RWPE1 (cell line): ENCODE data around the gene PTGR2.

ENCODE experiments used
- CTCF ChIA-PET: fragments of 350-600 bp; sonication (Branson Sonifier 250); formaldehyde crosslinking; extraction: SDS; loops from one replicate; lab custom pipeline; 2021; lab: Yijun Ruan, JAX
- POLR2A ChIA-PET: fragments of 400-600 bp; formaldehyde crosslinking; extraction: SDS; loops from one replicate; lab custom pipeline; 2020; ENCODE audit warnings: antibody characterized with exemption; ENCODE audit not compliant: low non-redundant PET; lab: Yijun Ruan, JAX
- DNase-seq: peaks from one replicate; pipeline ENCODE4 v3.0.0; 2012; ENCODE audit warnings: low spot score
- H3K27ac ChIP-seq: fragments of 450-650 bp; 2 replicates; pipeline ENCODE4 v1.5.1; 2017
- TF ChIP-seq, protein P1 (sequence below): fragments of 450-650 bp; conservative IDR thresholded peaks from 2 replicates; pipeline ENCODE4 v1.5.1; 2017; ENCODE audit warnings: low read depth, mild to moderate bottlenecking

PTGR2 gene

DNA sequence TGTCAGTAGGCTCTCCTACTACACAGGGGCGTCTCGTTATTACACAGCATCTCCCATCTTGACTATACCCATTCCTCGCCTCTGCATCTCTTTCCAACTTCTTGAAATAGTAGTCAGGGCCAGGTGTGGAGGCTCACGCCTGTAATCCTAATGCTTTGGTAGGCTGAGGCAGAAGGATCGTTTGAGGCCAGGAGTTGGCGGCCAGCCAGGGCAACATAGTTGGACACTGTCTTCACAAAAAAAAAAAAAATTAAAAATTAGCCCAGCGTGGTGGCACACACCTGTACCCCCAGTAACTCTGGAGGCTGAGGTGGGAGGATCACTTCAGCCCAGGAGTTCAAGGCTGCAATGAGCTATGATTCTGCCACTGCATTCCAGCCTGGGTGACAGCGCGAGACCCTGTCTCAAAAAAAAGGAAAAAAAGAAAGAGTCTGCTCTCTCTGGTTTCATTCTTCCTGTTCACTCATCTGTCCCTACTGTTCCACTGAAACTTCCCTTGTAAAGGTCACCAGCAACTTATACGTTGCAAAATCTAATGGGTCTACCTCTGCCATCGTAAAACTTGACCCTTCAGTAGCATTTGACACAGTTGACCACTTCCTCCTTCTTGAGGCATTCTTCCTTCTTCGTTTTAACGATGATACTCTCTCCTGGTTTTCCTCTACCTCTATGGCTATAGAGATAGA is 41.0 kb upstream of the PTGR2 start:
- CTCF ChIA-PET, result no interaction called here
- no peak for DNase-seq
- POLR2A ChIA-PET, result no interaction called here
- H3K27ac ChIP-seq, result no peak overlapping the region
- TF ChIP-seq, protein P1, sequence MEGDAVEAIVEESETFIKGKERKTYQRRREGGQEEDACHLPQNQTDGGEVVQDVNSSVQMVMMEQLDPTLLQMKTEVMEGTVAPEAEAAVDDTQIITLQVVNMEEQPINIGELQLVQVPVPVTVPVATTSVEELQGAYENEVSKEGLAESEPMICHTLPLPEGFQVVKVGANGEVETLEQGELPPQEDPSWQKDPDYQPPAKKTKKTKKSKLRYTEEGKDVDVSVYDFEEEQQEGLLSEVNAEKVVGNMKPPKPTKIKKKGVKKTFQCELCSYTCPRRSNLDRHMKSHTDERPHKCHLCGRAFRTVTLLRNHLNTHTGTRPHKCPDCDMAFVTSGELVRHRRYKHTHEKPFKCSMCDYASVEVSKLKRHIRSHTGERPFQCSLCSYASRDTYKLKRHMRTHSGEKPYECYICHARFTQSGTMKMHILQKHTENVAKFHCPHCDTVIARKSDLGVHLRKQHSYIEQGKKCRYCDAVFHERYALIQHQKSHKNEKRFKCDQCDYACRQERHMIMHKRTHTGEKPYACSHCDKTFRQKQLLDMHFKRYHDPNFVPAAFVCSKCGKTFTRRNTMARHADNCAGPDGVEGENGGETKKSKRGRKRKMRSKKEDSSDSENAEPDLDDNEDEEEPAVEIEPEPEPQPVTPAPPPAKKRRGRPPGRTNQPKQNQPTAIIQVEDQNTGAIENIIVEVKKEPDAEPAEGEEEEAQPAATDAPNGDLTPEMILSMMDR, result no peak

DNA sequence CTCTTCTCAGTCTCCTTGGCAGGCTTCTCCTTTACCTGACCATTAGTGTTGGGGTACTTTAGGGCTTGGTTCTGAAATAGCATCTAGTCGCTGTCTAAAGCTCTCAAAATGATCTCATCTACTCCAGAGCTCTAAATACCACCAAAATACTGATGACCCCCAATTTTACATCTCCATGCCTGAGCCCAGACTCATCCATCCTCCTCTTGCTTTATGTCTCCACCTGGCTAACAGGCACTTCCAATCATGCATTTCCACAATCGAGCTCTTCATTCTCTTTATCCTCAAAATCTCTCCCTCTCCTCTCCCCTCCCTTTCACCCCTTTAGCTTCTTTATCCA is 40.5 kb upstream of the PTGR2 start:
- ChIA-PET CTCF (no interaction called here), POLR2A (no interaction called here)
- DNase-seq, result no peak
- no peak overlapping the region for H3K27ac ChIP-seq
- TF ChIP-seq, protein P1, result no peak

DNA sequence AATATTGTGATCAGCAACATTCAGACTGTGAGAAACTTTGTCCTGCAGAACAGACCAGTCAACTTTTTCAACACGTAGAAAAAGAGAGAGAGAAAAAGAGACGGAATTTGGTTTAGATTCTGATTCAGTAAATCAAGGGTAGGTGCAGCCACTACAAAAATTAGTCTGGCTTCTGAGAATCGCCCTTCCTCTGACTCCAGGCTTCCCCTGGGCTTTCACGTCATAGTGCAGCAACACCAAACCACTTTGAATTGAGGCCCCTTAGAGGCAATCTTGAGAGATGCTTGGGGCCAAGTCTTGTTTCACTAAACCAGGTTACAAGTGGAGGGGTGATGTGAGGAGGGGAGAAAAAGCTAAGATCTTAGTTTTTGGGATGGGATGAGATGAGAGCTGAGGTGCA is 37.5 kb upstream of the PTGR2 start:
- TF ChIP-seq, protein P1, result no peak
- CTCF ChIA-PET, result no interaction called here
- no peak overlapping the region for H3K27ac ChIP-seq
- DNase-seq, result no peak
- POLR2A ChIA-PET, result interaction anchor here (0.6 kb wide), 1 partner anchor 28 kb away, joined by 3 read pairs; no protein-coding TSS in a partner anchor

DNA sequence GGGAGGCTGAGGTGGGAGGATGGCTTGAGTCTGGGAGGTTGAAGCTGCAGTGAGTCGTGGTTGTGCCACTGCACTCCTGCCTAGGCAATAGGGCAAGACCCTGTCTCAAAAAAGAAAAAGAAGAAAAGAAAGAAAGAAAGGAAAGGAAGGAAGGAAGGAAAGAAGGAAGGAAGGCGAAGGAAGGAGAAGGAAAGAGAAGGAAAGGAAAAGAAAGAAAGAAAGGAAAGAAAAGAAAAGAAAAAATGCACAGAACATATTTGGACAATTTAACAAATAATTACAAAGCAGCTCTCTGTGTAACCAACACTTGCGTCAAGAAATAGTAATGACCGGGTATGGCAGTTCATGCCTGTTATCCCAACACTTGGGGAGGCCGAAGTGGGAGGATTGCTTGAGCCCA is 35.8 kb upstream of the PTGR2 start:
- POLR2A ChIA-PET, result no interaction called here
- no peak for DNase-seq
- H3K27ac ChIP-seq, result no peak overlapping the region
- TF ChIP-seq, protein P1, result no peak
- CTCF ChIA-PET, result interaction anchor here (0.9 kb wide), 1 partner anchor 9 kb away, joined by 4 read pairs; no protein-coding TSS in a partner anchor

DNA sequence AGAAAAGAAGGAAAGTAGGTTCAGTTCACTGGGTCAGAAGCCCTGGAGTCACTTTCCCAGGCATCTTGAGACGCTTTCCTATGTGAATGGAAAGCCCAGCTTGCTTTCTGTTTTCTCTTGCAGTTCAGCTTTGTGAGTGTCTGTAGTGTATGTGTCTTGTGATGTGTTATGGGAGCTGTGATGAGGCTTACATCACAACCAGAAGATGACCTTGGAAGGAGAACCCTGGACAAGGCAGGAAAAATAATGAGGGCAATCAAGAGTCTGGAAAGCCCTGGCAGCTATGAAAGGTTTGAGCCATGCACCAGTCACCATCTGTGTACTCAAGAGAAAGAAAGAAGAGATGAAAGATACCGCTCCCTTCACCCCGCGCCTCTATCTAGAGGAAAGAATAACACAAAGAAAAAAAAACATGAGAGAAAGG is 35.2 kb upstream of the PTGR2 start:
- POLR2A ChIA-PET, result no interaction called here
- no peak for DNase-seq
- H3K27ac ChIP-seq, result no peak overlapping the region
- CTCF ChIA-PET, result interaction anchor here (0.9 kb wide), 1 partner anchor 9 kb away, joined by 4 read pairs; no protein-coding TSS in a partner anchor
- TF ChIP-seq, protein P1, result no peak

DNA sequence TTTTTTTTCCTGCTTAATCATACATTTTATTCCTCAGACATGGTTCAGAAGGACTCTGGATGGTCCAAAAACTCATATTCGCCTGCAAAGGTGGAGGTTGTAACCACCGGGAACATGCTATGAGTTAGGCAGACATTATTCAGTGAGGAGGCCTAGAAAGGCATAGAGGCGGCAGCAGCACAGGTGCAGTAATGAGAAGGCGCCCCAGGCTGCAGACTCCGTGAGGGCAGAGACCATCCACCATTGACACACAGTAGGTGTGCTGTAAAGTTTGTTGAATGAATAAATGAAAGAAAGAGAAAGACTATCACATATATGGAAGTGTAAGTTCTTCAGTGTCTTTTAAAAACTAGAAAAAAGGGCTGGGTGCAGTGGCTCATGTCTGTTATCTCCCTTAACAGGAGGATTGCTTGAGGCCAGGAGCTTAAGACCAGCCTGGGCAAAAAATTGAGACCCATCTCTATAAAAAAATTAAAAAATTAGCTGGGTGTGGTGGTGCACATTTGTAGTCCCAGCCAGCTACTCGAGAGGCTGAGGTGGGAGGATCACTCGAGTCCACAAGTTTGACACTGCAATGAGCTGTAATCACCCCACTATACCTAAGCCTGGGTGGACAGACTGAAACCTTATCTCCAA is 34.5 kb upstream of the PTGR2 start:
- POLR2A ChIA-PET, result no interaction called here

More for the DNA sequence above, 34.5 kb upstream of the PTGR2 start:
- H3K27ac ChIP-seq, result no peak overlapping the region
- TF ChIP-seq, protein P1, result no peak
- no peak for DNase-seq
- CTCF ChIA-PET, result no interaction called here
